Esophagus squamous epithelium (tissue), 5 donors: Measurements from ENCODE around the gene EMCN. TPM values are rescaled to one million over a fixed set of nuclear protein-coding genes. Genes with fewer than 3 reads are reported as not detected.
A peak's percentile ranks its signal among the peaks of the same experiment; 100 is the strongest.
"Not testable (repeated sequence)": the region's sequence is repeated elsewhere in the genome, so short reads cannot be mapped to it uniquely, and the experiment has no call there.

Source experiments
- DNase-seq: peaks from one replicate; lab custom pipeline; 2025; lab: John Stamatoyannopoulos, UW
- H3K27ac ChIP-seq, 4 donors: fragments of 200-600 bp; sonication (generic); one replicate each; pipeline ENCODE4 v1.5.1; 2016 to 2019; ENCODE audit warnings: mild to moderate bottlenecking in 1 of 4
- H3K27me3 ChIP-seq, 4 donors: fragments of 200-600 bp; sonication (generic); 1 replicate in 3 of 4; 2 replicates in 1 of 4; pipeline versions ENCODE4 v1.5.1 to v1.6.0; 2017 to 2021; ENCODE audit warnings: antibody characterized with exemption in 1 of 4
- H3K36me3 ChIP-seq, 3 donors: fragments of 200-600 bp; sonication (generic); one replicate each; pipeline ENCODE4 v1.5.1; 2016 to 2019
- H3K4me1 ChIP-seq, 3 donors: fragments of 200-600 bp; sonication (generic); one replicate each; pipeline ENCODE4 v1.5.1; 2017 to 2019
- H3K4me3 ChIP-seq, 4 donors: fragments of 200-600 bp; sonication (generic); 1 replicate in 3 of 4; 2 replicates in 1 of 4; pipeline ENCODE4 v1.5.1; 2016 to 2019; ENCODE audit warnings: mild to moderate bottlenecking in 2 of 4, moderate library complexity in 1 of 4
- H3K9me3 ChIP-seq, 3 donors: fragments of 200-600 bp; sonication (generic); one replicate each; pipeline ENCODE4 v1.5.1; 2016 to 2019
- CTCF ChIP-seq, 6 experiments: fragments of 450-650 bp in 4 of 6; fragments of 200-600 bp in 2 of 6; sonication (generic) in 2 of 6; IDR thresholded peaks; one replicate each; pipeline ENCODE4 v1.5.1; 2016 to 2019; ENCODE audit warnings: antibody characterized with exemption in 6 of 6, mild to moderate bottlenecking in 4 of 6, moderate library complexity in 4 of 6
- POLR2A ChIP-seq, 4 donors: fragments of 450-650 bp; IDR thresholded peaks; one replicate each; pipeline ENCODE4 v1.6.1; 2017; ENCODE audit warnings: antibody characterized with exemption in 4 of 4, mild to moderate bottlenecking in 4 of 4, moderate library complexity in 3 of 4
- WGBS, 2 donors: methylation state at CpG; one replicate each; pipeline ENCODE4 v1.1.5; 2018; 5-methylcytosine and 5-hydroxymethylcytosine counted together
- intact Hi-C: fragments of 100-400 bp; cut with DNase I; formaldehyde crosslinking; loops from one replicate; pipeline ENCODE4 v1.15.0; 2022
- total RNA-seq, 4 donors: library from RNA; depleted of rRNA; stranded (reverse); fragments of >200 nt; gene quantifications; one replicate each; pipeline ENCODE4 v1.1.0, GENCODE V29; 2016
- donor health status: DM: yes; HTN: yes; CAD: no.

EMCN gene
- total RNA-seq, 4 donors from 2014 or later = 0.64 to 13.7 (median 7.8) TPM

- TF ChIP-seq CTCF (IDR thresholded peaks at IDR 0.05) = no peak
- TF ChIP-seq POLR2A (IDR thresholded peaks at IDR 0.05) = no peak
- no peaks in the 10 kb centered on the region for H3K27me3 ChIP-seq
- H3K4me1 ChIP-seq = no peaks in the 10 kb centered on the region
- WGBS, 2 donors = 43 to 50% methylated on average over 1 of the region's 1 CpG
- no peaks in the 10 kb centered on the region for H3K36me3 ChIP-seq
- intact Hi-C loops = no loop called here
- DNase-seq = no peak
- no peaks in the 10 kb centered on the region for H3K9me3 ChIP-seq
- no peak overlapping the region for H3K27ac ChIP-seq
- H3K4me3 ChIP-seq = no peak overlapping the region
Observed at GRCh38 chr4:100391863-100392262, 126.0 kb downstream of the EMCN start.

GRCh38 chr4:100391086-100391485 lies 126.7 kb downstream of the EMCN start:
- no peaks in the 10 kb centered on the region for H3K4me1 ChIP-seq
- H3K9me3 ChIP-seq = no peaks in the 10 kb centered on the region
- H3K4me3 ChIP-seq = no peak overlapping the region
- H3K27ac ChIP-seq = no peak overlapping the region
- no peaks in the 10 kb centered on the region for H3K27me3 ChIP-seq
- no peak for DNase-seq
- no peaks in the 10 kb centered on the region for H3K36me3 ChIP-seq
- no peak for TF ChIP-seq CTCF (IDR thresholded peaks at IDR 0.05)
- TF ChIP-seq POLR2A (IDR thresholded peaks at IDR 0.05) = no peak
- WGBS, 2 donors = 53 to 56% methylated on average over 1 of the region's 1 CpG
- intact Hi-C loops = no loop called here

- no peak for DNase-seq
- H3K4me3 ChIP-seq = no peak overlapping the region
- TF ChIP-seq POLR2A (IDR thresholded peaks at IDR 0.05) (no peak), CTCF (IDR thresholded peaks at IDR 0.05) (no peak)
- intact Hi-C loops = no loop called here
- no peaks in the 10 kb centered on the region for H3K27me3 ChIP-seq
- H3K27ac ChIP-seq = no peak overlapping the region
- no peaks in the 10 kb centered on the region for H3K4me1 ChIP-seq
- H3K9me3 ChIP-seq = no peaks in the 10 kb centered on the region
- 53 to 78% methylated on average over 1 of the region's 1 CpG for WGBS, 2 donors
- no peaks in the 10 kb centered on the region for H3K36me3 ChIP-seq
Observed at GRCh38 chr4:100386270-100386669, 131.6 kb downstream of the EMCN start.

GRCh38 chr4:100380401-100380800 lies 137.4 kb downstream of the EMCN start:
- H3K27ac ChIP-seq, H3K36me3 ChIP-seq, DNase-seq, H3K4me1 ChIP-seq, intact Hi-C loops, H3K27me3 ChIP-seq, H3K4me3 ChIP-seq, H3K9me3 ChIP-seq: not testable (repeated sequence)
- whole genome bisulfite sequencing, 2 donors = 73% methylated on average over 1 of the region's 1 CpG

- H3K36me3 ChIP-seq = no peaks in the 10 kb centered on the region
- WGBS, 2 donors = 86 to 94% methylated on average over 1 to 5 of the region's 5 CpGs
- no peak overlapping the region for H3K4me3 ChIP-seq
- H3K4me1 ChIP-seq = no peaks in the 10 kb centered on the region
- no peak for DNase-seq
- H3K27me3 ChIP-seq = no peaks in the 10 kb centered on the region
- H3K9me3 ChIP-seq = no peaks in the 10 kb centered on the region
- no peak overlapping the region for H3K27ac ChIP-seq
- no peak for TF ChIP-seq POLR2A (IDR thresholded peaks at IDR 0.05)
- TF ChIP-seq CTCF (IDR thresholded peaks at IDR 0.05) = no peak
- intact Hi-C loops = no loop called here
Observed at GRCh38 chr4:100379583-100380105, 138.2 kb downstream of the EMCN start.

GRCh38 chr4:100372432-100372831 lies 145.4 kb downstream of the EMCN start:
- intact Hi-C loops = no loop called here
- DNase-seq = no peak
- H3K27ac ChIP-seq = no peak overlapping the region

More at GRCh38 chr4:100372432-100372831, 145.4 kb downstream of the EMCN start:
- Histone ChIP-seq H3K36me3 (no peaks in the 10 kb centered on the region), H3K27me3 (no peaks in the 10 kb centered on the region), H3K4me3 (no peak overlapping the region), H3K4me1 (no peaks in the 10 kb centered on the region), H3K9me3 (no peaks in the 10 kb centered on the region)
- TF ChIP-seq POLR2A (IDR thresholded peaks at IDR 0.05) (no peak), CTCF (IDR thresholded peaks at IDR 0.05) (peak in 1 of 6 experiments; percentile 27)
- 64 to 71% methylated on average over 3 of the region's 3 CpGs for WGBS, 2 donors
